ENCODE results near the gene CD22. TPM values are rescaled to one million over a fixed set of nuclear protein-coding genes. Genes with fewer than 3 reads are reported as not detected.

CD22 gene
- total RNA-seq, 2 experiments from 2014 or later = 0.63 to 0.76 TPM

GRCh38 chr19:35299523-35300338, 29.3 kb upstream of the CD22 start:
- POLR2A ChIA-PET = no interaction called here
- no peaks in the 10 kb centered on the region for H3K27me3 Mint-ChIP-seq
- CTCF ChIA-PET = no interaction called here
- H3K4me3 Mint-ChIP-seq = no peak overlapping the region
- H3K9me3 Mint-ChIP-seq = no peaks in the 10 kb centered on the region
- H3K4me1 Mint-ChIP-seq = peaks cover 8% of the 10 kb centered on the region
- DNase-seq = no peak
- no peak overlapping the region for H3K27ac Mint-ChIP-seq
- H3K36me3 Mint-ChIP-seq (ENCODE audit: low read depth) = no peaks in the 10 kb centered on the region

- H3K27me3 Mint-ChIP-seq = no peaks in the 10 kb centered on the region
- H3K9me3 Mint-ChIP-seq = no peaks in the 10 kb centered on the region
- no peak overlapping the region for H3K27ac Mint-ChIP-seq
- H3K4me3 Mint-ChIP-seq = no peak overlapping the region
- no peak for DNase-seq
- POLR2A ChIA-PET = no interaction called here
- peaks cover 8% of the 10 kb centered on the region for H3K4me1 Mint-ChIP-seq
- H3K36me3 Mint-ChIP-seq (ENCODE audit: low read depth) = no peaks in the 10 kb centered on the region
- CTCF ChIA-PET = no interaction called here
Observed at GRCh38 chr19:35300339-35300649, 28.7 kb upstream of the CD22 start.

GRCh38 chr19:35301961-35302360, 27.0 kb upstream of the CD22 start:
- Mint-ChIP-seq H3K9me3 (no peaks in the 10 kb centered on the region), H3K27me3 (no peaks in the 10 kb centered on the region), H3K36me3 (ENCODE audit: low read depth) (no peaks in the 10 kb centered on the region), H3K4me1 (no peaks in the 10 kb centered on the region), H3K27ac (no peak overlapping the region), H3K4me3 (no peak overlapping the region)
- ChIA-PET CTCF (interaction anchor here (0.6 kb wide), 1 partner anchor 212 kb away, joined by 3 read pairs; no protein-coding TSS in a partner anchor), POLR2A (interaction anchor here (1.0 kb wide), 1 partner anchor 21 kb away, joined by 3 read pairs; no protein-coding TSS in a partner anchor)
- no peak for DNase-seq

- CTCF ChIA-PET = no interaction called here
- H3K4me1 Mint-ChIP-seq = no peaks in the 10 kb centered on the region
- H3K27me3 Mint-ChIP-seq = no peaks in the 10 kb centered on the region
- H3K36me3 Mint-ChIP-seq (ENCODE audit: low read depth) = no peaks in the 10 kb centered on the region
- no peak overlapping the region for H3K27ac Mint-ChIP-seq
- POLR2A ChIA-PET = interaction anchor here (1.0 kb wide), 1 partner anchor 21 kb away, joined by 3 read pairs; no protein-coding TSS in a partner anchor
- H3K9me3 Mint-ChIP-seq = no peaks in the 10 kb centered on the region
- no peak overlapping the region for H3K4me3 Mint-ChIP-seq
- DNase-seq = no peak
Observed at GRCh38 chr19:35302446-35302845, 26.5 kb upstream of the CD22 start.

GRCh38 chr19:35303357-35303915, 25.6 kb upstream of the CD22 start:
- Mint-ChIP-seq H3K4me3 (no peak overlapping the region), H3K36me3 (ENCODE audit: low read depth) (no peaks in the 10 kb centered on the region), H3K27ac (no peak overlapping the region), H3K4me1 (no peaks in the 10 kb centered on the region), H3K9me3 (no peaks in the 10 kb centered on the region), H3K27me3 (no peaks in the 10 kb centered on the region)
- ChIA-PET CTCF (no interaction called here), POLR2A (no interaction called here)
- no peak for DNase-seq

GRCh38 chr19:35304036-35304435, 25.0 kb upstream of the CD22 start:
- no peak for DNase-seq
- no peaks in the 10 kb centered on the region for H3K4me1 Mint-ChIP-seq
- no peaks in the 10 kb centered on the region for H3K9me3 Mint-ChIP-seq
- ChIA-PET POLR2A (no interaction called here), CTCF (no interaction called here)
- H3K27me3 Mint-ChIP-seq = no peaks in the 10 kb centered on the region
- no peaks in the 10 kb centered on the region for H3K36me3 Mint-ChIP-seq (ENCODE audit: low read depth)
- H3K4me3 Mint-ChIP-seq = no peak overlapping the region
- no peak overlapping the region for H3K27ac Mint-ChIP-seq

- Mint-ChIP-seq H3K4me3 (no peak overlapping the region), H3K27ac (no peak overlapping the region), H3K27me3 (no peaks in the 10 kb centered on the region), H3K4me1 (no peaks in the 10 kb centered on the region), H3K9me3 (no peaks in the 10 kb centered on the region), H3K36me3 (ENCODE audit: low read depth) (no peaks in the 10 kb centered on the region)
- ChIA-PET POLR2A (no interaction called here), CTCF (no interaction called here)
- no peak for DNase-seq
Observed at GRCh38 chr19:35305181-35305580, 23.8 kb upstream of the CD22 start.

- CTCF ChIA-PET = no interaction called here
- Mint-ChIP-seq H3K36me3 (ENCODE audit: low read depth) (no peaks in the 10 kb centered on the region), H3K4me1 (no peaks in the 10 kb centered on the region), H3K4me3 (no peak overlapping the region), H3K27me3 (no peaks in the 10 kb centered on the region), H3K27ac (no peak overlapping the region), H3K9me3 (no peaks in the 10 kb centered on the region)
- POLR2A ChIA-PET = no interaction called here
- DNase-seq = no peak
Observed at GRCh38 chr19:35306473-35307246, 22.3 kb upstream of the CD22 start.

- ChIA-PET POLR2A (no interaction called here), CTCF (no interaction called here)
- no peak overlapping the region for H3K27ac Mint-ChIP-seq
Observed at GRCh38 chr19:35307931-35308330, 21.1 kb upstream of the CD22 start.

GRCh38 chr19:35308910-35309309, 20.1 kb upstream of the CD22 start:
- CTCF ChIA-PET = no interaction called here
- Mint-ChIP-seq H3K36me3 (ENCODE audit: low read depth) (no peaks in the 10 kb centered on the region), H3K27me3 (no peaks in the 10 kb centered on the region)

More at GRCh38 chr19:35307931-35308330, 21.1 kb upstream of the CD22 start:
- no peaks in the 10 kb centered on the region for H3K27me3 Mint-ChIP-seq
- no peak overlapping the region for H3K4me3 Mint-ChIP-seq
- no peaks in the 10 kb centered on the region for H3K4me1 Mint-ChIP-seq
- H3K36me3 Mint-ChIP-seq (ENCODE audit: low read depth) = no peaks in the 10 kb centered on the region
- no peaks in the 10 kb centered on the region for H3K9me3 Mint-ChIP-seq
- no peak for DNase-seq

GRCh38 chr19:35309481-35310279, 19.3 kb upstream of the CD22 start:
- no peaks in the 10 kb centered on the region for H3K9me3 Mint-ChIP-seq
- no peaks in the 10 kb centered on the region for H3K4me1 Mint-ChIP-seq
- peaks cover 3% of the 10 kb centered on the region for H3K27me3 Mint-ChIP-seq
- H3K27ac Mint-ChIP-seq = no peak overlapping the region
- H3K4me3 Mint-ChIP-seq = no peak overlapping the region
- no peak for DNase-seq
- CTCF ChIA-PET = no interaction called here
- POLR2A ChIA-PET = no interaction called here
- no peaks in the 10 kb centered on the region for H3K36me3 Mint-ChIP-seq (ENCODE audit: low read depth)

More at GRCh38 chr19:35308910-35309309, 20.1 kb upstream of the CD22 start:
- POLR2A ChIA-PET = no interaction called here
- no peak for DNase-seq
- Mint-ChIP-seq H3K9me3 (no peaks in the 10 kb centered on the region), H3K4me1 (no peaks in the 10 kb centered on the region), H3K27ac (no peak overlapping the region), H3K4me3 (no peak overlapping the region)

GRCh38 chr19:35310331-35310730, 18.7 kb upstream of the CD22 start:
- Mint-ChIP-seq H3K27ac (no peak overlapping the region), H3K9me3 (no peaks in the 10 kb centered on the region), H3K36me3 (ENCODE audit: low read depth) (no peaks in the 10 kb centered on the region), H3K27me3 (peaks cover 5% of the 10 kb centered on the region), H3K4me3 (no peak overlapping the region), H3K4me1 (no peaks in the 10 kb centered on the region)
- ChIA-PET CTCF (no interaction called here), POLR2A (no interaction called here)
- DNase-seq = no peak

- Mint-ChIP-seq H3K4me3 (no peak overlapping the region), H3K27me3 (peaks cover 5% of the 10 kb centered on the region), H3K4me1 (no peaks in the 10 kb centered on the region), H3K9me3 (no peaks in the 10 kb centered on the region), H3K36me3 (ENCODE audit: low read depth) (no peaks in the 10 kb centered on the region), H3K27ac (no peak overlapping the region)
- POLR2A ChIA-PET = no interaction called here
- CTCF ChIA-PET = no interaction called here
- no peak for DNase-seq
Observed at GRCh38 chr19:35310811-35311465, 18.0 kb upstream of the CD22 start.
